GM11168 (cell line): ENCODE data around the gene NPB.

Experiments
- in situ Hi-C: fragments of 300-500 bp; cut with MboI; formaldehyde crosslinking; loops from one replicate; pipeline ENCODE4 v1.12.0; 2022; ENCODE audit warnings: low sequenced_read_pairs; ENCODE audit not compliant: unreplicated experiment

Gene NPB

DNA sequence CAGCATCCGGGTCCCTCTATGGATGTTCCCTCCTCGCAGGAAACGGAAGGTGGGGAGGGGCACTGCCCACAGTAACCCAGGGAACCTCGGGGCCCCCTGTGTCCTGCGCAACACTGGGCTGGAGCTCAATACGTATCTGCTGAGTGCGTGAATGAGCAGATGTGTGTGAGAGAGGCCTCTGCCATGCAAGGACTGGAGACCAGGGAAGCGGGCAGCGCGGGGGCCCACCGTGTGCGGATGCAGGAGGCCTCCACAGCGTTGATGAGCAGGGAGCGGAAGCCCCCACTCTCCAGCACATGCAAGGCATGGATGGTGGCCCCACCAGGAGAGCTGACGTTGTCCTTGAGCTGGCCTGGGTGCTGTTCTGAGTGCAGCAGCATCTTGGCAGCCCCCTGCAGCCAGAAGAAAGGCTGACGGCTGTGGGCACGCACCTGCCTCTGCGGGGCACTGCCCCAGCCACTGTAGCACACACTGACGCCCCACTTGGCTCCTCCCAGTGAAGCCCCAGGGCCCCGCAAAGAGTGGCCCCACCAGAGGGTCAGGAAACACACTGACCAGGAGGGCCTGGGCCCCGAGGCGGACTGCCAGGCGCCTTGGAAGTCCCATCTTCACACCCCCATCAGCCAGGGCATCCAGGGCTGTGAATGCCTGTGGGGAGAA, 32.2 kb downstream of the NPB start:
- in situ Hi-C loops: no loop called here

- in situ Hi-C loops: no loop called here
These were observed 33.0 kb downstream of the NPB start for GRCh38 chr17:81934850-81935708.

DNA sequence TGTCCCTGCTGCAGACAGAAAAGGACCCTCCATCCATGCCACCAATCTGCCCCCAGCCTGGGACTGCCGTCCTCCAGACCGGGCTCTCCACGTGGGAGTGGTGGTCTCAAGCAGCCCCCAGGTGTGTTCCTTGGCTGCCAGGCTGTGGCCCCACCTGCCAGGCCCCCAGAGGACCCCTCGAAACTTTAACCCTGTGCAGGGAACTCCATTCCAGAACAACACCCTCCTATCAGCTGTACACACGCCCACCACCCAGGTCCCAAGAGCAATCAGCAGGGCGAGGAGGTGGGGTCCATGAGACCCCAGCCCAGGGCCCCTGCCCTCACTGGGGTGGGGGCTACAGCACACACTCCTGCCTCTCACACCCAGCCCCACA, 33.7 kb downstream of the NPB start:
- in situ Hi-C loops: no loop called here

DNA sequence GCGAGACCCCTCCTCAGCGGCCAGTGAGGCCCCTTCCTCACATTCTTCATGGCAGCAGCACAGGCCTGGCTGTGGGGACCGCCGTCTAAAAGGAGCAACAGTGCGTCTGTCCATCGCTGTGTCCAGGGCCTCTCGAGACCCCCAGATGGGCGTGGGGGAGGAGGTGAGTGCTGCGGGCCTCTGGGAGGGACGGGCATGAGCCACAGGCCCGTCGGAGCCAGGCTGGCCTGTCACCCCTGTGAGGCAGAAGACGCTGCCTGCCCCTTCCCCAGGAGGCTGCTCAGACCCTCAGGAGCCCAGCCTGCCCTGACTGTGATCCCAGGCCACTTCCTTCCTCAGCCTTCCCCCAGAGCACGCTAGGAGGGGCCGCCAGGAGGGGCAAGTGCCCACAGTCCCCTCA, 37.2 kb downstream of the NPB start:
- in situ Hi-C loops: no loop called here

DNA sequence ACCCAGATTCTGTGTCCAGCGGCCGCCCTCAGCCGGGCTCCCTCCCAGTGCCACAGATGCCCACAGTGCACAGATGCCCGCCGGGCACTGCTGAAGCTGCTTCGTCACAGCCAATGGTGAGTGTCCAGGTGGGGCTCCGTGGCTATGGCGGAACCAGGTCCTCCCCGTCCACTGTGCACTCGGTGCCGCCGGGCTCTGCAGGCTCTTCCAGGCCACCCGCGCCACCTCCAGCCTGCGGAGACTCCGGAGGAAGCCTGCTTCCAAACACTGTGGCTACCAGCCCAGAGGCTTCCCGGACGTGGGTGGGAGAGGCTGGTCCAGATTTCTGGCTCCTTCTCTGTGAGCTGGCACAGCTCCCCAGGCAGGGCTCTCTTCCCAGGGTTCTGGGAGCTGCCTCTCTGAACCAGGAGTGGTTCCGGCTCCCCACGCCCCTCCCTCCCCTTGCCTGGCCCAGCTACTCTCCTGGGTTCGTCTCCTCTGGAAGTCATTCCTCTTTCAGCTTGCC, 37.9 kb downstream of the NPB start:
- in situ Hi-C loops: no loop called here

GRCh38 chr17:81940538-81941483, 38.8 kb downstream of the NPB start:
- in situ Hi-C loops: no loop called here

GRCh38 chr17:81941484-81942166, 39.6 kb downstream of the NPB start:
- in situ Hi-C loops: no loop called here

DNA sequence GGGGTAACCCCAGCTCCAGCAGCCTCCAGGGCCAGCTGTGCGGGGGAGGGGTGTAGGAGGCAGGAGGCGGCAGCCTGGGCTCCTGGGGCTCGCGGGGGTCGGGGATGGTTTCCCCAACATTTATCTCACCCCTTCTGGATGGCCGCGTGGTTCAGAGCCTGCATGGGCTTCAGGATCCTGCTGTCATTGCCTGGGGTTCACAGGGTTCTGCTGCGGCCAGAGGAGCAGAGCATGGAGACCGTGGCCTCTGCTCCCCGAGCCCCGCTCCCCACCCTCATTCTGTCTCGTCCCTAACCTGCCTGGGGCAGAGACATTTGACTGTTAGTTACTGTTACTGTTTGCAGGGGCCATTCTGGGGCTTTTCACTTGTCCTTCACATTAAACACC, 40.1 kb downstream of the NPB start:
- in situ Hi-C loops: no loop called here

DNA sequence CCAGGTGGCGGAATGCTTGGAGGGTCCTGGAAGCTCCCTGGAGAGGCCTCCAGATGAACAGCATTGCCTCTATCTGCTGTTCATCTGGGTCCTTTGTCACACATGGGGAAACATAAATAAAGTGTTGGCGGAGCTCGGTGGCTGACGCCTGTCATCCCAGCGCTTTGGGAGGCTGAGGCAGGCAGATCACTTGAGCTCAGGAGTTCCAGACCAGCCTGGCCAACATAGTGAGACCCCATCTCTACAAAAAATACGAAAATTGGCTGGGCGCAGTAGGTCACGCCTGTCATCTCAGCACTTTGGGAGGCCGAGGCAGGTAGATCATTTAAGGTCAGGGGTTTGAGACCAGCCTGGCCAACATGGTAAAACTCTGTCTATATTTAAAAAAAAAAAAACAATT, 42.8 kb downstream of the NPB start:
- in situ Hi-C loops: no loop called here

GRCh38 chr17:81947189-81947588, 45.2 kb downstream of the NPB start, which contains the start of gene MYADML2:
Gene MYADML2, minus strand, starts transcription at chr17:81947233. Its CDS starts 5,492 bp downstream, at chr17:81941741.
- in situ Hi-C loops: no loop called here

DNA sequence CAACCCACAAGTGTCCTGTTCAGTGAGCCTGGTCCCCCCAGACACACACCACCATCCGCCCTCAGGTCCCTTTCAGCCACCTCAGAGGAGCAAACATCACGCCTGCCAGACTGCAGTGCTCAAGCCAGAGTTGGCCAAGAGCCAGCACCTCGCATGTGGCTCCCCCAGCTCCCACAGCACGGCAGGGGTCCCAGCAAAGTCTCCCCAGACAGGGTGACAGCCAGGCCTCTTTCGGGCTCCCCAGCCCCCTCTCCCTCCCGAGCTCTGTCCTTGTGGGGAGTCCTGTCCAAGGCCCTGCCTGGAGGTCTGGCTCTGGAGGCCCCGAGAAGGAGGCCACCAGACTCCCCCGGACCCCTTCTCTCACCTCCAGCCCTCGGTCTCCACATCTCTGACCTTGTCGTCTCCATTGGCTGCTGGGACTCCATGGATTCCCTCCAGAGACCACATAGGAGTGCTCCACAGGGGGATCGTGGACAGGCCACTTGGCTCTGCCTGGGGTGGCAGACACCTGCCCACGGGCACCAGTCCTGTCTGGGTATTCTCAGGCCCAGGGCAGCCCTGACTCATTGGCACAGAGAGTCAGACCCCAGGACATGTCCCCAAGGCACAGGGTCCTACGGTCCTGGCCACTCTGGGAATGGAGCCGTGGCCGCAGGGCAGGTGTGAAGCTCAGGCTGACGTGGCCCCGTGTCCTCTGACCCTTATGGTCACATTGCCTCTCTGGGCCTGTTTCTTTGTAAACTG, 46.8 kb downstream of the NPB start:
- in situ Hi-C loops: no loop called here

GRCh38 chr17:81950501-81950900, 48.5 kb downstream of the NPB start:
- in situ Hi-C loops: no loop called here

DNA sequence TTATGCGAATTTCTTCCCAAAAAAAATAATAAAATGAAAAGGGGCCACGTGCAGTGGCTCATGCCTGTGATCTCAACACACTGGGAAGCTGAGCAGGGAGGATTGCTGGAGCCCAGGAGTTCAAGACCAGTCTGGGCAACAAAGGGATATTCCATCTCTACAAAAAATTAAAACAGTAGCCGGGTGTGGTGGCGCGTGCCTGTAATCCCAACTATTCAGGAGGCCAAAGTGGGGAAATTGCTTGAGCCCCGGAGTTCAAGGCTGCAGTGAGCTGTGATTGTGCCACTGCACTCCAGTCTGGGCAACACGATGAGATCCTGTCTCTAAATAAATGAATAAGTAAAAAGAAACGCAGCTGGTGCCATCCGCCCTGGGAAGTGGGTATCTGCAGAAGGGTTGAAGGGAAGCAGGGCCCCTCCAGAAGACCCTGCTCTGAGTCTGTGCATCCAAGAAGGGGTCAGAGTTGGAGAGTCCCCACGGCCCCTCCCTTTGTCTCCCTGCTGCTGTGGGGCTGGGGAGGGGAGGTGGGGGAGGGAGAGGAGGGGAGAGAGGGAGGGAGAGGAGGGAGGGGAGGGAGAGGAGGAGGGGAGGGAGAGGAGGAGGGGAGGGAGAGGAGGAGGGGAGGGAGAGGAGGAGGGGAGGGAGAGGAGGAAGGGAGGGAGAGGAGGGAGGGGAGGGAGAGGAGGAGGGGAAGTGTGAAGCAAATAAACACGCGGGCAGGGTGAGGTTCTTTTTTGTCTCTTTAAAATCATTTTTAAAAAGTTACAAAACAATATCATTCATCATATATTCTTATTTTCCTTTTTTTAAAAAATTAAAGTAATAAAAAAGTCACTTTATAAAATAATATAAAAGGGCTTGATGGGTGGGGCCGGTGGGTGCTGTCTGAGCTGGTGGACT, 50.0 kb downstream of the NPB start:
- in situ Hi-C loops: no loop called here
